Measurements from ENCODE around the gene RASAL2.

DNA sequence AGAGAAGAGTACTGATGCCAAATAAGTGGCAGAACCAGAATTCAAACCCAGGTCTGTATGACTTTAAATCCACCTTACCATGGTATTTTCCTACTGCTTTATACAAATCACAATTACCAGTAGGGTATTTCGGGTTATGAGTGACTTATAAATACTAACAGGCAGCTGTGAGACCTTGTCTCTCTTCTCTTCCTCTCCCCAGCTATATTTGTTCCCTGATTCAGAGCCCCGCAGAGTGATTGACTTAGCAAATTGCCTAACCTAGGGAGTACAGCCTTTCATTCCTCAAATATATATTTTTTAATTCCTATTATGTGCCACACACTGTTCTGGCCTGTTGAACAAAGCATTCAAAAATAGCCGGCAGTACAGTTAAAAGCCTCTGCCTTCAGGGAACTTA is 234.8 kb downstream of the RASAL2 start:
- no peak for TF ChIP-seq CTCF (IDR thresholded peaks at IDR 0.05)
- TF ChIP-seq POLR2A (IDR thresholded peaks at IDR 0.05) = no peak
